ENCODE data around the gene C1orf226. TPM values are rescaled to one million over a fixed set of nuclear protein-coding genes. Genes with fewer than 3 reads are reported as not detected.

C1orf226 gene
- total and polyA plus RNA-seq, 2 of the 4 experiments (the other 2 are of a cell fraction), result under 0.01 to 0.10 TPM

GRCh38 chr1:162370161-162370560 is 11.4 kb upstream of the C1orf226 start:
- Histone ChIP-seq H4K20me1 (ENCODE audit: insufficient read depth, low read length) (no peaks in the 10 kb centered on the region), H4K91ac (ENCODE audit: insufficient read depth, low read depth, low read length) (no peak overlapping the region), H3K27ac (ENCODE audit: insufficient read depth, low read length) (no peak overlapping the region), H3K18ac (ENCODE audit: low read depth, low read length) (no peak overlapping the region), H3K4me1 (ENCODE audit: control insufficient read depth, insufficient read depth, low read length) (no peaks in the 10 kb centered on the region), H3K23ac (ENCODE audit: low read depth, low read length) (no peak overlapping the region), H3K27me3 (ENCODE audit: control insufficient read depth, insufficient read depth, low read length) (peaks cover 18% of the 10 kb centered on the region), H3K14ac (replicated peaks; ENCODE audit: low read depth, low read length) (no peak overlapping the region), H3K56ac (ENCODE audit: extremely low read depth, insufficient read depth, low read length) (no peak overlapping the region), H2AK5ac (ENCODE audit: low read depth, low read length) (no peak overlapping the region), H3K36me3 (ENCODE audit: control insufficient read depth, insufficient read depth, low read length) (no peaks in the 10 kb centered on the region), H2BK15ac (ENCODE audit: low read depth, low read length) (no peak overlapping the region), H2BK20ac (ENCODE audit: low read depth, low read length) (no peak overlapping the region), H2AFZ (replicated peaks; ENCODE audit: low read length, poor library complexity) (no peak overlapping the region), H3K4me2 (ENCODE audit: low read depth, low read length) (no peak overlapping the region), H2BK120ac (ENCODE audit: low read depth, low read length) (no peak overlapping the region), H3K9me1 (ENCODE audit: insufficient read depth, low read length) (no peaks in the 10 kb centered on the region), H3K9ac (ENCODE audit: low read depth, low read length) (no peak overlapping the region), H4K8ac (ENCODE audit: low read depth in 2 of 2, low read length in 2 of 2) (no peak overlapping the region), H4K5ac (ENCODE audit: low read depth, low read length) (no peak overlapping the region), H3K9me3 (ENCODE audit: control insufficient read depth, insufficient read depth, low read length) (no peaks in the 10 kb centered on the region), H2BK5ac (ENCODE audit: low read depth, low read length, poor library complexity, severe bottlenecking) (no peak overlapping the region), H2AK9ac (replicated peaks; ENCODE audit: low read depth, low read length, poor library complexity) (no peak overlapping the region), H3K79me1 (ENCODE audit: low read depth in 1 of 2, low read length in 2 of 2) (no peaks in the 10 kb centered on the region), H3K4me3 (ENCODE audit: insufficient read depth, low read depth, low read length) (no peak overlapping the region), H3K4ac (ENCODE audit: low read depth, low read length) (no peak overlapping the region)
- ATAC-seq (ENCODE audit: low read depth), result no peak
- intact Hi-C loops (cut with micrococcal nuclease), result no loop called here
- ChIA-PET POLR2A (ENCODE audit: unreplicated experiment) (no interaction called here), CTCF (interaction anchor here (2.0 kb wide), 1 partner anchor 13 kb away, joined by 8 read pairs; no protein-coding TSS in a partner anchor)
- no CpG with 5 or more reads among the region's 1 CpG for WGBS, 2 experiments (ENCODE audit: extremely low coverage in 2 of 2, insufficient read length in 1 of 2)
- BruUV-seq (replicated peaks), result no TSS peak
- dilution Hi-C loops (cut with HindIII; ENCODE audit: low sequenced_read_pairs, unreplicated experiment), result no loop called here
- no peak for DNase-seq
- no peak for TF ChIP-seq USF2 (IDR thresholded peaks at IDR 0.05; ENCODE audit: low read depth, low read length)
- no peak for TF ChIP-seq BHLHE40 (IDR thresholded peaks at IDR 0.05; ENCODE audit: low read depth, low read length)
- no peak for TF ChIP-seq NFE2L2 (IDR thresholded peaks at IDR 0.05; ENCODE audit: low read depth, low read length)
- no peak for TF ChIP-seq MAFK (IDR thresholded peaks at IDR 0.05; ENCODE audit: low read depth, low read length)
- TF ChIP-seq ELK1 (IDR thresholded peaks at IDR 0.05; ENCODE audit: borderline replicate concordance, low read depth, low read length), result no peak
- no peak for TF ChIP-seq SMC3 (IDR thresholded peaks at IDR 0.05; ENCODE audit: low read depth, low read length)
- no peak for TF ChIP-seq MAZ (IDR thresholded peaks at IDR 0.05; ENCODE audit: borderline replicate concordance, low read depth, low read length)
- no peak for TF ChIP-seq POLR2A (IDR thresholded peaks at IDR 0.05; ENCODE audit: low read depth, low read length)
- no peak for TF ChIP-seq CEBPB (IDR thresholded peaks at IDR 0.05; ENCODE audit: low read depth, low read length)
- TF ChIP-seq RAD21 (IDR thresholded peaks at IDR 0.05; ENCODE audit: low read length), result no peak
- TF ChIP-seq CTCF (conservative IDR thresholded peaks at IDR 0.05; ENCODE audit: low read depth, low read length), result no peak
- no peak for TF ChIP-seq RFX5 (IDR thresholded peaks at IDR 0.05; ENCODE audit: low read depth, low read length)
- no peak for TF ChIP-seq CHD1 (IDR thresholded peaks at IDR 0.05; ENCODE audit: low read depth, low read length)
- in situ Hi-C loops (cut with MboI; ENCODE audit: low sequenced_read_pairs), result no loop called here

Data from IMR-90 (cell line).